HK-2 (cell line): ENCODE measurements around the gene RPA3.
"Not testable (repeated sequence)": the region's sequence is repeated elsewhere in the genome, so short reads cannot be mapped to it uniquely, and the experiment has no call there.

ENCODE experiments used
- DNase-seq: peaks from one replicate; pipeline ENCODE4 v3.0.0-alpha.2; 2018; ENCODE audit not compliant: unreplicated experiment

The RPA3 gene

GRCh38 chr7:7694542-7694941 lies 23.9 kb downstream of the RPA3 start:
- DNase-seq, result no peak

GRCh38 chr7:7693881-7694280 lies 24.5 kb downstream of the RPA3 start:
- no peak for DNase-seq

- DNase-seq, result no peak
Measured at GRCh38 chr7:7688956-7689355, 29.5 kb downstream of the RPA3 start.

- no peak for DNase-seq
Measured at GRCh38 chr7:7688310-7688709, 30.1 kb downstream of the RPA3 start.

- no peak for DNase-seq
Measured at GRCh38 chr7:7687800-7688199, 30.6 kb downstream of the RPA3 start.

GRCh38 chr7:7686811-7687508 lies 31.4 kb downstream of the RPA3 start:
- DNase-seq, result no peak

GRCh38 chr7:7682861-7683260 lies 35.5 kb downstream of the RPA3 start:
- no peak for DNase-seq

GRCh38 chr7:7681936-7682329 lies 36.5 kb downstream of the RPA3 start:
- no peak for DNase-seq

GRCh38 chr7:7681191-7681935 lies 37.0 kb downstream of the RPA3 start:
- no peak for DNase-seq

- DNase-seq, result not testable (repeated sequence)
Measured at GRCh38 chr7:7679640-7680039, 38.8 kb downstream of the RPA3 start.

GRCh38 chr7:7675686-7676085 lies 42.7 kb downstream of the RPA3 start:
- no peak for DNase-seq

GRCh38 chr7:7673240-7673550 lies 45.2 kb downstream of the RPA3 start:
- no peak for DNase-seq

GRCh38 chr7:7672545-7673239 lies 45.7 kb downstream of the RPA3 start:
- DNase-seq, result no peak

- DNase-seq, result no peak
Measured at GRCh38 chr7:7671361-7671760, 47.0 kb downstream of the RPA3 start.

GRCh38 chr7:7670490-7670889 lies 47.9 kb downstream of the RPA3 start:
- DNase-seq, result no peak

- no peak for DNase-seq
Measured at GRCh38 chr7:7668706-7669105, 49.7 kb downstream of the RPA3 start.

- DNase-seq, result no peak
Measured at GRCh38 chr7:7667187-7667586, 51.2 kb downstream of the RPA3 start.

- DNase-seq, result no peak
Measured at GRCh38 chr7:7665031-7665430, 53.4 kb downstream of the RPA3 start.

- DNase-seq, result no peak
Measured at GRCh38 chr7:7664291-7664690, 54.1 kb downstream of the RPA3 start.

- no peak for DNase-seq
Measured at GRCh38 chr7:7662527-7662926, 55.9 kb downstream of the RPA3 start.

- DNase-seq, result not testable (repeated sequence)
Measured at GRCh38 chr7:7656459-7656858, 61.9 kb downstream of the RPA3 start.

GRCh38 chr7:7654964-7655715 lies 63.3 kb downstream of the RPA3 start:
- DNase-seq, result no peak
